T1000 (cell line): Measurements from ENCODE around the gene CACNA1G.

Experiments used
- DNase-seq: peaks from one replicate; lab custom pipeline; 2025; ENCODE audit warnings: mixed read lengths; lab: John Stamatoyannopoulos, UW

CACNA1G gene

DNA sequence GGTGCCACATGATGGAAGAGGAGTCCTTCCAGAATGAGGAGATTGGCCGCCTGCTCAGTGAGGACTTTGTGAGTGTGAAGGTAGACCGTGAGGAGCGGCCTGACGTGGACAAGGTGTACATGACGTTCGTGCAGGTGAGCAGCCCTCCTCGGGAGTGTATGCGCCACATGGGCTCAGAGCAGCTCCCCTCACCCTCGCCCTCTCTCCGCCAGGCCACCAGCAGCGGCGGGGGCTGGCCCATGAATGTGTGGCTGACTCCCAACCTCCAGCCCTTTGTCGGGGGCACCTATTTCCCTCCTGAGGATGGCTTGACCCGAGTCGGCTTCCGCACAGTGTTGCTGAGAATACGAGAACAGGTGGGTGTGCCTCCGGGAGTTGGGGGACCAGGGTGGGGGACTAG, 11.7 kb upstream of the CACNA1G start:
- no peak for DNase-seq

GRCh38 chr17:50549256-50549941, 11.1 kb upstream of the CACNA1G start:
- no peak for DNase-seq

DNA sequence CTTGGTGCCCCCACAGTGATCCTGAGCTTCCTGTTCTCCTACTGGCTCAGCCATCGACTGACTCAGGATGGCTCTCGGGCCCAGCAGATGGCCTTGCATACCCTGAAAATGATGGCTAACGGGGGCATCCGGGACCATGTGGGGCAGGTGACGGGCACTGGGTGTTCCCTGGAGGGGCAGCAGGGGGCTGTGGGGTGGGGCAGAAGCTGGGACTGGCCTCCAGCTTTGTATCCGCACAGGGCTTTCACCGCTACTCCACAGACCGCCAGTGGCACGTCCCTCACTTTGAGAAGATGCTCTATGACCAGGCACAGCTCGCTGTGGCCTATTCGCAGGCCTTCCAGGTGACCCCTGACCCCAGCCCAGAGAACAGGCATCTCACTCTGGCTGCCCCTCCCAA, 10.5 kb upstream of the CACNA1G start:
- no peak for DNase-seq

- DNase-seq = peak; percentile 63
Observed at GRCh38 chr17:50550661-50551432, 9.7 kb upstream of the CACNA1G start.

DNA sequence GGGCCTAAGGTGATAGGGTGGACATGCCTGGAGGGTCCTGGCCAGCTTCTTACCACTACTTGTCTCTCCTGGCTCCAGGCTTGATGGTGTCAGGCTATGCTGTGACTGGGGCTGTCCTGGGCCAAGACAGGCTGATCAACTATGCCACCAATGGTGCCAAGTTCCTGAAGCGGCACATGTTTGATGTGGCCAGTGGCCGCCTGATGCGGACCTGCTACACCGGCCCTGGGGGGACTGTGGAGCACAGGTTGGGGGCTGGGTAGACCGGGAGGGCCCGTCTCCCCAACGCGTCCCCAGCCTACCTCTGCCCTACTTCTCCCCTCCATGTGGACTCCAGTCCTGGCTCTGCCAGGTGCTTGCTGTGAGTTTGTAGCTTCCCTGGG, 9.1 kb upstream of the CACNA1G start:
- DNase-seq = no peak

DNA sequence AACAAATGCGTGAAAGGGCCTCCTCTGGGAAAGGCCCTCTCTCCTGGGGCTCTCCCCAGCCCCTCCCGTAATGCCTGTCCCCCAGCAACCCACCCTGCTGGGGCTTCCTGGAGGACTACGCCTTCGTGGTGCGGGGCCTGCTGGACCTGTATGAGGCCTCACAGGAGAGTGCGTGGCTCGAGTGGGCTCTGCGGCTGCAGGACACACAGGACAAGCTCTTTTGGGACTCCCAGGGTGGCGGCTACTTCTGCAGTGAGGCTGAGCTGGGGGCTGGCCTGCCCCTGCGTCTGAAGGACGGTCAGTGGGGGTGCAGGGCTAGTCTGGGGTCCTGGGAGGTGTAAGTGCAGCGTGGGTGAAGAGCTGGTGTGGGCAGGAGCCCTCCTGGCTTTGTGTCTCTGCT, 8.6 kb upstream of the CACNA1G start:
- DNase-seq = no peak

DNA sequence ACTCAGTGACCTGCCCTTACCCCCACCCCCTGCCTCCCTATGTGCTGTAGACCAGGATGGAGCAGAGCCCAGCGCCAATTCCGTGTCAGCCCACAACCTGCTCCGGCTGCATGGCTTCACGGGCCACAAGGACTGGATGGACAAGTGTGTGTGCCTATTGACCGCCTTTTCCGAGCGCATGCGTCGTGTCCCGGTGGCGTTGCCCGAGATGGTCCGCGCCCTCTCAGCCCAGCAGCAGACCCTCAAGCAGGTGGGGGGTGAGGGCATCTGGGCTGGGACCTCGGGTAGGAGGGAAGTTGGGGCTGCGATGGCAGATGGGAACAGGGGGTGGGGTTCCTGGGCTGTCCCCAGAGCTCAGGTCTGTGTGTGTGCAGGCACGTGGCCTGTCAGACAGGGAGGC, 6.3 kb upstream of the CACNA1G start:
- DNase-seq = no peak

GRCh38 chr17:50556803-50557202, 3.7 kb upstream of the CACNA1G start:
- no peak for DNase-seq

GRCh38 chr17:50557630-50558029, 2.9 kb upstream of the CACNA1G start:
- no peak for DNase-seq

- no peak for DNase-seq
Observed at GRCh38 chr17:50558091-50558490, 2.4 kb upstream of the CACNA1G start.

- no peak for DNase-seq
Observed at GRCh38 chr17:50558581-50558940, 2.0 kb upstream of the CACNA1G start.

DNA sequence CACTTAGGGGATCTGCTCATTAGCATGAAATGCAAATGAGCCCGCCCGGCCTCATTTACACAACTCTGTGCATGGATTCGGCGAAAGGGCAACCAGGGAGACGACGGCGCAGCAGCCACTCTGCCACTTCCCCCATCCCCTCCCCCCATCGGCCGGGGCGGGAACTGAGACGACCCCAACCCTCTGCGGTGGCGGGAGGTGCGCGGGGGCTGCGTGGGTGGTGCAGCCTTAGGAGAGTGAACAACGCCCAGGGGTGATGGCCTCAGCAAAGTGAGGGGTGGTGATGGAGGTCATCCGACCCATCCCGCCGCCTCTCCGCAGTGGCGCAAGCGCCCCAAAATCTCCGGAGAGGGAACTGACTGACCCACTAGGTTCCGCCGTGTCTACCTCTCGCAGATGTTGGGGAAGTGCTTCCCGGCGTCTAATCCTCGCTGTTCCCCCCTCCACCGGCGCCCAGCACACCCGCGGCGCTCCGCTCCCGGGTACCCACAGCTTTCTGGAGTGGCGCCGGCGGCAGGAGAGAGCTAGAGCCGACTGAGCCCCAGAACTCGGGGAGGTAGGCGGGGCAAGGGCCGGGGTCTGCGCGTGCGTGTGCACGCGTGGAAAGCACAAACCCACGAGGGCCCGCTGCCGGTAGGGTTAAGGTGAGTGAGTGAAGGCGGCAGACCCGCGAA, 1.4 kb upstream of the CACNA1G start:
- DNase-seq = no peak

- DNase-seq = peak; percentile 61
Observed at GRCh38 chr17:50559674-50560184, 786 bp upstream of the CACNA1G start.

- DNase-seq = no peak
Observed at GRCh38 chr17:50560931-50561745, 623 bp downstream of the CACNA1G start.

GRCh38 chr17:50561746-50562141, 1.2 kb downstream of the CACNA1G start:
- no peak for DNase-seq

GRCh38 chr17:50562242-50563091, 2.0 kb downstream of the CACNA1G start:
- DNase-seq = no peak

DNA sequence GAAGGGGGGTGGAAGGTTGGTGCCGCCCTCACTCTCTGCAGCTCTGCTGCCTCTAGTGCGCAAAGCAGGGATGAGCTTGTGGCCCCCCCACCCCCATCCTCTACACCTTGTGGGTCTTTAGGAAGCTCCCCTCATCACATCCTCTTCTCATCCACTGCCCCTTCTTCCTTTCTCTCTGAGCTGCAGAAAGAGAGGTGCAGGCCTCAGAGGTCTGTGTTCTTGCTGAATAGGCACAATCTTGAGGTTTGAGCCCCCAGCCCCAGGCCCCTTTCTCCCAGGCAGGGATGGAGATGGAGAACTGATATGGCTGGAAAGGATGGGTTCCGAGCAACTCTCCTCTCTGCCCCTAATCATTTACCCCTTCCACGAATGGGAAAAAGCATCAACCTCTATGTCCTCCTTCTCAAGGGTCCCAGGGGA, 2.6 kb downstream of the CACNA1G start:
- DNase-seq = no peak

- no peak for DNase-seq
Observed at GRCh38 chr17:50564916-50565315, 4.4 kb downstream of the CACNA1G start.

GRCh38 chr17:50565402-50566350, 5.2 kb downstream of the CACNA1G start:
- DNase-seq = no peak

DNA sequence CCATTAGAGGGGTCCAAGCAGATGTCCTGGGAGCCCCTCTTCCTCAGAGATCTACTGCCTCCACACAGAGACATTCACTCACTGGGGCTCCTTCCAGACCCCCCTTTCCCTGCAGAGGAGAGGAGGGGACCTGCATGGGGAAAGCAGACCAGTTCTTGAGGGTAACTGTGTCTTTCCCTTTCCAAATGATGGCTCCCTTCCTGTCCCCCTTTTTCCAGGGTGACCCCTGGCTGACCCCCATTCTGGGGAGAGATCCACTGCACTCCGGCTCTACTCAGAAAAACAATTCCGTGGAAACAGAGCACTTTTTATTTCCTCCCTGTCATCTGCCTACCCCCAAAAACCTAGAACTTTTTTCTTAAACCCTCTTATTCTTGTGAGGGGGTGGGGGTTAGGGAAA, 6.4 kb downstream of the CACNA1G start:
- no peak for DNase-seq
